Right cardiac atrium (tissue), 5 donors: Measurements from ENCODE around the gene SSTR5. TPM values are rescaled to one million over a fixed set of nuclear protein-coding genes. Genes with fewer than 3 reads are reported as not detected.

Experiments
- ATAC-seq, 2 donors: fragments of 200-7000 bp; cut with Tn5 transposase; one replicate each; pipeline versions ENCODE4 v1.8.0 to v1.9.1; 2020; ENCODE audit warnings: moderate library complexity in 2 of 2, mild to moderate bottlenecking in 1 of 2
- DNase-seq, 3 donors: peaks; one replicate each; pipeline ENCODE4 v3.0.0-alpha.2; 2020
- H3K27ac ChIP-seq: one replicate; pipeline ENCODE4 v1.5.1; 2013; ENCODE audit warnings: mild to moderate bottlenecking, low read length, control low read depth, moderate library complexity
- H3K27me3 ChIP-seq: one replicate; pipeline ENCODE4 v1.6.1; 2013; ENCODE audit not compliant: control insufficient read depth, insufficient read depth
- H3K4me1 ChIP-seq: one replicate; pipeline ENCODE4 v1.6.1; 2013; ENCODE audit warnings: low read length; ENCODE audit not compliant: control insufficient read depth, insufficient read depth
- H3K4me3 ChIP-seq: one replicate; pipeline ENCODE4 v1.5.1; 2013; ENCODE audit warnings: low read length, control low read depth
- H3K9me3 ChIP-seq: one replicate; pipeline ENCODE4 v1.6.1; 2013; ENCODE audit warnings: low read length; ENCODE audit not compliant: control insufficient read depth
- WGBS: extraction: QIAGEN DNeasy Blood & Tissue Kit; methylation state at CpG from one replicate; pipeline ENCODE4 v1.1.7; 2013; 5-methylcytosine and 5-hydroxymethylcytosine counted together
- intact Hi-C, 4 donors: fragments of 100-400 bp; cut with DNase I; formaldehyde crosslinking; loops; one replicate each; pipeline versions ENCODE4 v1.11.0 to v1.14.0; 2022 to 2023
- polyA plus RNA-seq: library from polyadenylated mRNA; stranded (reverse); fragments of 200-250 nt; gene quantifications from one replicate; pipeline ENCODE4 v1.2.3, GENCODE V29; 2013
- total RNA-seq, 4 donors: library from RNA; stranded (reverse); fragmentation: NEBNext Ultra II Directional; extraction: Animal tissue kit (Norgen Biotek cat#: 25700); gene quantifications; one replicate each; pipeline ENCODE4 v1.2.1, GENCODE V29; 2021
- donor health status: healthy with polysubstance abuse.
- donor health status: DM: no; HTN: yes; CAD: no.
- donor health status: DM: no; HTN: no; CAD: no.
- donor health status: DM: no; HTN: yes; CAD: no; lungs with severe emphysema.
- donor health status: DM: yes; HTN: yes; CAD: no.

SSTR5 gene
- total and polyA plus RNA-seq, 5 donors = 7.7 to 35.3 (median 17.7) TPM

GRCh38 chr16:1093284-1094123 lies 21.0 kb downstream of the SSTR5 start:
- intact Hi-C loops = no loop called here
- H3K27ac ChIP-seq = no peak overlapping the region
- H3K4me1 ChIP-seq = no peaks in the 10 kb centered on the region
- no peaks in the 10 kb centered on the region for H3K27me3 ChIP-seq
- WGBS = 41% methylated on average over 85 of the region's 85 CpGs
- DNase-seq (no peak), ATAC-seq (no peak)
- no peaks in the 10 kb centered on the region for H3K9me3 ChIP-seq
- H3K4me3 ChIP-seq = no peak overlapping the region

GRCh38 chr16:1094124-1094479 lies 21.6 kb downstream of the SSTR5 start:
- no peak overlapping the region for H3K27ac ChIP-seq
- DNase-seq = no peak
- ATAC-seq = no peak
- no peak overlapping the region for H3K4me3 ChIP-seq
- intact Hi-C loops = no loop called here
- WGBS = 64% methylated on average over 13 of the region's 13 CpGs
- no peaks in the 10 kb centered on the region for H3K9me3 ChIP-seq
- no peaks in the 10 kb centered on the region for H3K27me3 ChIP-seq
- H3K4me1 ChIP-seq = no peaks in the 10 kb centered on the region

GRCh38 chr16:1094601-1095449 lies 22.3 kb downstream of the SSTR5 start:
- intact Hi-C loops = no loop called here
- Histone ChIP-seq H3K4me3 (no peak overlapping the region), H3K9me3 (no peaks in the 10 kb centered on the region), H3K4me1 (no peaks in the 10 kb centered on the region), H3K27me3 (no peaks in the 10 kb centered on the region), H3K27ac (no peak overlapping the region)
- 65% methylated on average over 29 of the region's 29 CpGs for WGBS
- ATAC-seq = no peak
- DNase-seq = no peak

- H3K9me3 ChIP-seq = no peaks in the 10 kb centered on the region
- H3K4me3 ChIP-seq = no peak overlapping the region
- H3K4me1 ChIP-seq = no peaks in the 10 kb centered on the region
- DNase-seq = no peak
- no peak overlapping the region for H3K27ac ChIP-seq
- intact Hi-C loops = no loop called here
- ATAC-seq = no peak
- H3K27me3 ChIP-seq = no peaks in the 10 kb centered on the region
- 63% methylated on average over 16 of the region's 16 CpGs for WGBS
These were observed 23.1 kb downstream of the SSTR5 start for GRCh38 chr16:1095450-1096168.

- WGBS = 57% methylated on average over 55 of the region's 55 CpGs
- Histone ChIP-seq H3K27ac (peak within 1 kb of the TSS; percentile 76), H3K4me3 (no peak within 1 kb of the TSS), H3K9me3 (no peaks in the 10 kb centered on the region), H3K4me1 (no peaks in the 10 kb centered on the region), H3K27me3 (no peaks in the 10 kb centered on the region)
- intact Hi-C loops = no loop called here
- DNase-seq (no peak), ATAC-seq (no peak)
These were observed 23.9 kb downstream of the SSTR5 start, which contains the start of gene C1QTNF8 for GRCh38 chr16:1096169-1097082. TSS of gene C1QTNF8 (minus strand) at chr16:1096244. CDS start at chr16:1094922, 1,322 bp downstream.

GRCh38 chr16:1097156-1097555 lies 24.6 kb downstream of the SSTR5 start:
- ATAC-seq = peak; percentile 3 to 9
- peak overlapping the region; percentile 76 for H3K27ac ChIP-seq
- no peak overlapping the region for H3K4me3 ChIP-seq
- H3K9me3 ChIP-seq = no peaks in the 10 kb centered on the region
- no peaks in the 10 kb centered on the region for H3K4me1 ChIP-seq
- WGBS = 64% methylated on average over 18 of the region's 18 CpGs
- no peaks in the 10 kb centered on the region for H3K27me3 ChIP-seq
- DNase-seq = no peak
- intact Hi-C loops = no loop called here

- H3K27ac ChIP-seq = peak overlapping the region; percentile 76
- H3K4me3 ChIP-seq = no peak overlapping the region
- peak; percentile 85 to 87 for ATAC-seq
- peak; percentile 79 to 93 (median 89) for DNase-seq
- intact Hi-C loops = no loop called here
- H3K27me3 ChIP-seq = no peaks in the 10 kb centered on the region
- H3K4me1 ChIP-seq = no peaks in the 10 kb centered on the region
- 57% methylated on average over 23 of the region's 23 CpGs for WGBS
- no peaks in the 10 kb centered on the region for H3K9me3 ChIP-seq
These were observed 25.3 kb downstream of the SSTR5 start for GRCh38 chr16:1097800-1098199.

- peak overlapping the region; percentile 74 for H3K27ac ChIP-seq
- H3K4me3 ChIP-seq = no peak overlapping the region
- no peaks in the 10 kb centered on the region for H3K4me1 ChIP-seq
- H3K27me3 ChIP-seq = no peaks in the 10 kb centered on the region
- peak in 2 of 3 donors; percentile 83 for DNase-seq
- H3K9me3 ChIP-seq = no peaks in the 10 kb centered on the region
- intact Hi-C loops = no loop called here
- peak; percentile 2 to 36 for ATAC-seq
- 32% methylated on average over 34 of the region's 34 CpGs for WGBS
These were observed 25.9 kb downstream of the SSTR5 start for GRCh38 chr16:1098266-1098991.

GRCh38 chr16:1099189-1100083 lies 26.9 kb downstream of the SSTR5 start:
- Histone ChIP-seq H3K9me3 (no peaks in the 10 kb centered on the region), H3K4me1 (no peaks in the 10 kb centered on the region), H3K27ac (peak overlapping the region; percentile 9), H3K27me3 (no peaks in the 10 kb centered on the region), H3K4me3 (no peak overlapping the region)
- WGBS = 53% methylated on average over 35 of the region's 35 CpGs
- DNase-seq (no peak), ATAC-seq (no peak)
- intact Hi-C loops = no loop called here
